HEK293T (cell line): ENCODE results near the gene CR1.
"Not testable (repeated sequence)": the region's sequence is repeated elsewhere in the genome, so short reads cannot be mapped to it uniquely, and the experiment has no call there.

Experiments
- CTCF ChIA-PET: fragments of 350-600 bp; formaldehyde crosslinking; extraction: SDS; loops from one replicate; lab custom pipeline; 2021; ENCODE audit warnings: antibody characterized with exemption, inconsistent platforms; lab: Yijun Ruan, JAX
- POLR2A ChIA-PET: fragments of 350-600 bp; formaldehyde crosslinking; extraction: SDS; loops from one replicate; lab custom pipeline; 2020; ENCODE audit warnings: antibody characterized with exemption, inconsistent platforms; lab: Yijun Ruan, JAX
- DNase-seq: peaks from one replicate; pipeline ENCODE4 v3.0.0; 2012; ENCODE audit warnings: mixed read lengths; ENCODE audit errors: extremely low spot score
- ARNT ChIP-seq: fragments of 450-650 bp; IDR thresholded peaks from 2 replicates; pipeline ENCODE4 v1.6.1; 2017; ENCODE audit warnings: mild to moderate bottlenecking
- BHLHE40 ChIP-seq: fragments of 450-650 bp; IDR thresholded peaks from 2 replicates; pipeline ENCODE4 v1.6.1; 2016; ENCODE audit warnings: mild to moderate bottlenecking, moderate library complexity, borderline replicate concordance
- CTBP1 ChIP-seq: fragments of 450-650 bp; IDR thresholded peaks from 2 replicates; pipeline ENCODE4 v1.6.1; 2016; ENCODE audit warnings: borderline replicate concordance
- ELF4 ChIP-seq: fragments of 450-650 bp; IDR thresholded peaks from 2 replicates; pipeline ENCODE4 v1.6.1; 2017; ENCODE audit warnings: antibody characterized with exemption
- FOXA1 ChIP-seq: fragments of 450-650 bp; IDR thresholded peaks from 2 replicates; pipeline ENCODE4 v1.6.1; 2016; ENCODE audit warnings: mild to moderate bottlenecking
- FOXK2 ChIP-seq: fragments of 450-650 bp; IDR thresholded peaks from 2 replicates; pipeline ENCODE4 v1.6.1; 2016; ENCODE audit warnings: mild to moderate bottlenecking
- FOXM1 ChIP-seq: fragments of 450-650 bp; IDR thresholded peaks from 2 replicates; pipeline ENCODE4 v1.6.1; 2017; ENCODE audit warnings: mild to moderate bottlenecking, borderline replicate concordance
- HDGF ChIP-seq: fragments of 450-650 bp; IDR thresholded peaks from 2 replicates; pipeline ENCODE4 v1.6.1; 2017; ENCODE audit warnings: antibody characterized with exemption, borderline replicate concordance
- L3MBTL2 ChIP-seq: fragments of 450-650 bp; conservative IDR thresholded peaks from 2 replicates; pipeline ENCODE4 v1.6.1; 2016; ENCODE audit warnings: mild to moderate bottlenecking
- LEF1 ChIP-seq: fragments of 450-650 bp; IDR thresholded peaks from 2 replicates; pipeline ENCODE4 v1.6.1; 2017; ENCODE audit warnings: mild to moderate bottlenecking, borderline replicate concordance
- NFRKB ChIP-seq: fragments of 450-650 bp; IDR thresholded peaks from 2 replicates; pipeline ENCODE4 v1.6.1; 2016; ENCODE audit warnings: mild to moderate bottlenecking, moderate library complexity
- SP1 ChIP-seq: fragments of 450-650 bp; IDR thresholded peaks from 2 replicates; pipeline ENCODE4 v1.6.1; 2017
- SUZ12 ChIP-seq: fragments of 450-650 bp; IDR thresholded peaks from 2 replicates; pipeline ENCODE4 v1.6.1; 2016; ENCODE audit warnings: mild to moderate bottlenecking
- TARDBP ChIP-seq: fragments of 450-650 bp; IDR thresholded peaks from 2 replicates; pipeline ENCODE4 v1.6.1; 2016
- ZNF384 ChIP-seq: fragments of 450-650 bp; IDR thresholded peaks from 2 replicates; pipeline ENCODE4 v1.6.1; 2016
- TF ChIP-seq, protein P1 (sequence below): fragments of 450-650 bp; IDR thresholded peaks from 2 replicates; pipeline ENCODE4 v1.6.1; 2016

Gene CR1

DNA sequence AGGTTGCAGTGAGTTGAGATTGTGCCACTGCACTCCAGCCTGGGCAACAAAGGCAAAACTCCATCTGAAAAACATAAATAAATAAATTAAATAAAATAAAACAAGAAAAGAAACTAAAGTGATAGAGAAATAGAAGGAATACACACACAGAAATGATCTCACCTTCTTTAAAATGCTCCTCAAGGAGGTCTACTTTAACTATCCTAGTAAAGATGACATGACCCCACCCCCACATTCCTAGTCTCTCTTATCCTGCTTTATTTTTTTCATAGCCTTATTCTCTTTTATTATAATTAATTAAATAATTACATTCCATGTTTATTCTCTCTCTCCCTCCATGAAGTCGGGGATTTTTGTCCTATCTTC, 131.0 kb downstream of the CR1 start:
- ChIA-PET POLR2A (no interaction called here), CTCF (no interaction called here)
- TF ChIP-seq ELF4 = no peak
- no peak for TF ChIP-seq L3MBTL2
- TF ChIP-seq BHLHE40 = no peak
- no peak for TF ChIP-seq FOXM1
- TF ChIP-seq LEF1 = no peak
- TF ChIP-seq SUZ12 = no peak
- no peak for TF ChIP-seq ARNT
- TF ChIP-seq NFRKB = no peak
- TF ChIP-seq CTBP1 = no peak
- no peak for TF ChIP-seq FOXA1
- TF ChIP-seq FOXK2 = no peak
- TF ChIP-seq TARDBP = no peak
- TF ChIP-seq, protein P1, sequence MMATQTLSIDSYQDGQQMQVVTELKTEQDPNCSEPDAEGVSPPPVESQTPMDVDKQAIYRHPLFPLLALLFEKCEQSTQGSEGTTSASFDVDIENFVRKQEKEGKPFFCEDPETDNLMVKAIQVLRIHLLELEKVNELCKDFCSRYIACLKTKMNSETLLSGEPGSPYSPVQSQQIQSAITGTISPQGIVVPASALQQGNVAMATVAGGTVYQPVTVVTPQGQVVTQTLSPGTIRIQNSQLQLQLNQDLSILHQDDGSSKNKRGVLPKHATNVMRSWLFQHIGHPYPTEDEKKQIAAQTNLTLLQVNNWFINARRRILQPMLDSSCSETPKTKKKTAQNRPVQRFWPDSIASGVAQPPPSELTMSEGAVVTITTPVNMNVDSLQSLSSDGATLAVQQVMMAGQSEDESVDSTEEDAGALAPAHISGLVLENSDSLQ = no peak
- no peak for TF ChIP-seq HDGF
- TF ChIP-seq ZNF384 = no peak
- no peak for TF ChIP-seq SP1
- no peak for DNase-seq

DNA sequence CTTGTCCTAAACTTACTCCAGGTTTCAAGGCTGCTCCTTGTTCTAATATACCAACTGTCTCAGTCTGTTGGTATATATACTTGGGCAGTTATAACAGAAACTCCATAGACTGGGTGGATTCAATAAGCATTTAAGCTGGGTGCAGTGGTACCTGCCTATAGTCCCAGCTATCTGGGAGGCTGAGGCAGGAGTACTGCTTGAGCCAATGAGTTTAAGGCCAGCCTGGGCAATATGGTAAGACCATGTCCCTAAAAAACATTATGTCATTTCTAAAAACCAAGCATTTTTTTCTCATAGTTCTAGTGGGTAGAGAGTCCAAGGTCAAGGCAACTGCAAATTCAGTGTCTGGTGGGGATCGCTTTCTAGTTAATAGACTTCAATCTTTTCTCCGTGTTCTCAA, 131.5 kb downstream of the CR1 start:
- ChIA-PET POLR2A (no interaction called here), CTCF (no interaction called here)
- no peak for DNase-seq
- TF ChIP-seq FOXK2 = no peak
- no peak for TF ChIP-seq ZNF384
- no peak for TF ChIP-seq SP1
- TF ChIP-seq LEF1 = no peak
- TF ChIP-seq, protein P1 = no peak
- TF ChIP-seq NFRKB = no peak
- no peak for TF ChIP-seq FOXA1
- TF ChIP-seq SUZ12 = no peak

DNA sequence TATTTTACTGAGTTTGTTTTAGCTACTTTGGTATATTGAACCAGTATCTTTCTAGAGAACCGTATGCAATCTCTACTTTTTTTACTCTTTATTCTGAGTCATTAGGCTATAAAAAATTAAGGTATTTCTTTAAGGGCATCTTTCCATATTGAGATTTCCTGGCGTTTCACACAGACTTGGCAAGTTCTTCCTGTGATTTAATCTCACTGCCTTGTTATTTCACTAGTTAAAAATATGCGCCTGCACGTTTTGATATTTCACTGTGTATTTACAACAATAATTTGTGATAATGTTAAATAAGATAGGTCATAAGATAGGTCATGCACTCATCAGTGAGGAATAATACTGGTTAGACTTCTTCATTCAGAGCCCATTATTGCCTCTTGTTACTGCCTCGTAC, 132.8 kb downstream of the CR1 start:
- CTCF ChIA-PET = interaction anchor here (1.4 kb wide), 1 partner anchor 8 kb away, joined by 11 read pairs; no protein-coding TSS in a partner anchor
- POLR2A ChIA-PET = no interaction called here
- TF ChIP-seq SP1 = no peak
- TF ChIP-seq ELF4 = no peak
- no peak for TF ChIP-seq FOXK2
- TF ChIP-seq LEF1 = no peak
- no peak for TF ChIP-seq TARDBP
- no peak for TF ChIP-seq L3MBTL2
- no peak for TF ChIP-seq ZNF384
- TF ChIP-seq HDGF = no peak
- no peak for TF ChIP-seq SUZ12
- no peak for TF ChIP-seq ARNT
- TF ChIP-seq BHLHE40 = no peak
- no peak for TF ChIP-seq NFRKB
- TF ChIP-seq, protein P1 = no peak
- no peak for TF ChIP-seq FOXA1
- TF ChIP-seq FOXM1 = no peak
- no peak for DNase-seq

DNA sequence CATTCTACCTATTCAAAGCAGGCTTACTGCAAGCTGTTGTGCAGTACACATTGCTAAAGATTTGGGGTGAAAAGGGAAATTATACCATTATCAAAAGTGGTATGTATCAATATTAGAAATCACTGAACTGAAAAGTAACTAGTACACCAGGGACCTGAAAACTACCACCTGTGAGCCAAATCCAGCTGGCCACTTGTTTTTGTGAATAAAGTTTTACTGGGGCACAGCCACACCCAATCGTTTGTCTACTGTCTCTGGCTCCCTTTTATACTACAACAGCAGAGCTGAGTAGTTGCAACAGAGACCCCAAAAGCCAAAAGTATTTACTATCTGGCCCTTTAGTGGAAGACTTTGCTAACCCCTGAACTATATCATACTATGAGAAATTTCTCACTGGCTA, 135.2 kb downstream of the CR1 start:
- TF ChIP-seq FOXK2 = no peak
- TF ChIP-seq ARNT = no peak
- no peak for TF ChIP-seq HDGF
- TF ChIP-seq FOXM1 = no peak
- TF ChIP-seq TARDBP = no peak
- no peak for TF ChIP-seq SUZ12
- TF ChIP-seq, protein P1 = no peak
- TF ChIP-seq LEF1 = no peak
- TF ChIP-seq L3MBTL2 = no peak
- TF ChIP-seq ELF4 = no peak
- no peak for TF ChIP-seq NFRKB
- TF ChIP-seq CTBP1 = no peak
- no peak for TF ChIP-seq FOXA1
- CTCF ChIA-PET = interaction anchor here (0.6 to 1.0 kb wide), 2 partner anchors 18 to 976 kb away, joined by 3 read pairs; no protein-coding TSS in a partner anchor
- DNase-seq = no peak
- POLR2A ChIA-PET = no interaction called here

DNA sequence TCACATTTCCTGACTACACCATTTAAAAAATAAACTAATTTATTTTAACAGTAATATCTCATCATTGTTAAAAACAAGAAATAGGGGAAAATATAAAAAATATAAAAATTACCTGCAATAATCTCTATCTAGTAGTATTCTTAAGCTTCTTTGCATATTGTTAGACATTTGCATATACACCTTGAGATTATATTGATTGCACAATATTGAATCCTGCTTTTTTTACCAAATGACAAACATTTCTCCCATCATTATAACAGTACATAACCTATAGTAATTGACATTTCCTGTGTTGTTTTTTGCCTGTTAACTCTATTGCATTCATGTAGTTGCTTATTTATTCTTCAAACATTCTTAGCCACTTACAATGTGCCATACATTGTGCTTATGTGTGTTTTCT, 137.3 kb downstream of the CR1 start:
- CTCF ChIA-PET = no interaction called here
- POLR2A ChIA-PET = no interaction called here
- TF ChIP-seq HDGF (no peak), L3MBTL2 (no peak), CTBP1 (no peak), ARNT (no peak), NFRKB (no peak), FOXM1 (no peak), FOXK2 (no peak), TARDBP (no peak), BHLHE40 (no peak), FOXA1 (no peak), SUZ12 (no peak), SP1 (no peak), ELF4 (no peak), ZNF384 (no peak), LEF1 (no peak)
- TF ChIP-seq, protein P1 = no peak
- no peak for DNase-seq

DNA sequence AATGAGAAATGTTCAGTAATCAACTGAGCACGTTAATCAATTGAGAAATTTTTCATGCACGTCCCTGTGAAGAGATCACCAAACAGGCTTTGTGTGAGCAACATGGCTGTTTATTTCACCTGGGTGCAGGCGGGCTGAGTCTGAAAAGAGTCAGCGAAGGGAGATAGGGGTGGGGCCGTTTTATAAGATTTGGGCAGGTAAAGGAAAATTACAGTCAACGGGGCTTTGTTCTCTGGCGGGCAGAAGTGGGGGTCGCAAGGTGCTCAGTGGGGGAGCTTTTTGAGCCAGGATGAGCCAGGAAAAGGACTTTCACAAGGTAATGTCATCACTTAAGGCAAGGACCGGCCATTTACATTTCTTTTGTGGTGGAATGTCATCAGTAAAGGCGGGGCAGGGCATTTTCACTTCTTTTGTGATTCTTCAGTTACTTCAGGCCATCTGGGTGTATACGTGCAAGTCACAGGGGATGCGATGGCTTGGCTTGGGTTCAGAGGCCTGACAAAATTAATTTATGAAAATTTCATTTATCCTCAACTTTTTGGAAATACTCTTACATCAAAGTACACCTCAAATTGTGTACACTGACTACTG, 137.8 kb downstream of the CR1 start:
- POLR2A ChIA-PET, CTCF ChIA-PET, DNase-seq: not testable (repeated sequence)

DNA sequence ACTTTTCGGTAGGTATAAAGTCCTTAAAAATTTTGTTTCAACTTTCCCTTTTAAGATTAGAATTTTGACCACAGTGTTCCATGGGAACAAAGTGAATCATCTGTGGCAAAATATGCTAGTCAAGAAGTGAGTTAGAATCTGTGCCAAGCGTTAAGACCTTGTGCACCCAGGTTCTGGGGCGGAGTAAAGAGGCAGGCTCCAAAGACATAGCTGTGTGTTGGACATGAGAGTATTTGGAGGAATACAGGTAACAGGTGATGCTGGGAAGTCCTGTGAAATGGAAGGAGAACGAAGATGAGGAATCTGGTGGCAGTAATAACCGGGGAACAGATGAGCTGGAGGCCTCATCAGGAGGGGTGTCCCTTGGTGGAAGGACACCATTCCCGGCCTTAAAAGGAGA, 138.3 kb downstream of the CR1 start:
- DNase-seq, POLR2A ChIA-PET: not testable (repeated sequence)
- CTCF ChIA-PET = interaction anchor here (0.9 kb wide), 1 partner anchor 14 kb away, joined by 4 read pairs; no protein-coding TSS in a partner anchor

DNA sequence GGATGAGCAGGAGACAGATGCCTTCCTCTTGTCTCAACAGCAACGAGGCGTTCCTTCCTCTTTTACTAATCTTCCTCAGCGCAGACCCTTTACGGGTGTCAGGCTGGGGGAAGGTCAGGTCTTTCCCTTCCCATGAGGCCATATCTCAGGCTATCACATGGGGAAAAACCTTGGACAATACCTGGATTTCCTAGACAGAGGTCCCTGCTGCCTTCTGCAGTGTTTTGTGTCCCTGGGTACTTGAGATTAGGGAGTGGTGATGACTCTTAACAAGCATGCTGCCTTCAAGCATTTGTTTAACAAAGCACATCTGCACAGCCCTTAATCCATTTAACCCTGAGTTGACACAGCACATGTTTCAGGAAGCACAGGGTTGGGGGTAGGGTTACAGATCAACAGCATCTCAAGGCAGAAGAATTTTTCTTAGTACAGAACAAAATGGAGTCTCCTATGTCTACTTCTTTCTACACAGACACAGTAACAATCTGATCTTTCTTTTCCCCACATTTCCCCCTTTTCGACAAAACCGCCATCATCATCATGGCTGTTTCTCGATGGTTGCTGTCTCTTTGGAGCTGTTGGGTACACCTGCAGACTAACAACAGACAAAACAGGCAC, 139.7 kb downstream of the CR1 start:
- DNase-seq, POLR2A ChIA-PET, CTCF ChIA-PET: not testable (repeated sequence)

DNA sequence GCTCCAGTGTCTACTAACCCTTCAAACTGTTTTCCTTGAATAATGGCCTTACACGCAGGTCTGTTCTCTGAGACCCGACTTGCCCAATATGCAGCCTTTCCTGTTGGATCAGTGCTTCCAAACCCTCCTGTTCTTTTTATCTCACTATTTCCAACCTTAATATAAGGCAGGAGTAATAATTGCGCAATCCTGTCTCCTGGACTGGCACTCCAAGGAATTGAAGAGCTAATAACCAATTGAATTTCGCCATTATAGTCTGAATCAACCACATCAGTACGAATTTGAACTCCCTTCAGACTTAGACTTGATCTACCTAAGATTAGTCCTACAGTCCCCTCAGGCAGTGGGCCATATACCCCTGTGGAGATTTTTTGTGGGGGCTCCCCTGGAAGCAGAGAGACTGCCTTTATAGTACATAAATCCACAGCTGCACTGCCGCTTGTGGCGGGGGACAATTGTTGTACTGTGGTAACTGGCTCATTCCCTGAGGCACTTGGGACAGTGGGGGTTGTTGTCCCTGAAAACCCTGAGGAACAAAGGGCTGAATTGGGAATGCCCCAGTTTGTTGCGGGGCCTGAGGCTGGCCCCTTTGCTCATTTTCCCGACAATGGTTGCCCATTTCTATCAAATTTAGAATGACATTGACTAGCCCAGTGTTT, 142.7 kb downstream of the CR1 start:
- DNase-seq, POLR2A ChIA-PET: not testable (repeated sequence)
- CTCF ChIA-PET = interaction anchor here (0.7 kb wide), 1 partner anchor 18 kb away, joined by 3 read pairs; no protein-coding TSS in a partner anchor
